Glutamatergic neuron (in vitro differentiated cells): ENCODE measurements around the gene MIS12. TPM values are rescaled to one million over a fixed set of nuclear protein-coding genes. Genes with fewer than 3 reads are reported as not detected.

Source experiments
- DNase-seq: peaks from one replicate; pipeline ENCODE4 v3.0.0; 2022
- H3K27ac Mint-ChIP-seq: one replicate; pipeline ENCODE4 v1.8.0; 2020; ENCODE audit warnings: mild to moderate bottlenecking, mixed read lengths, inconsistent platforms; ENCODE audit not compliant: unreplicated experiment
- H3K27me3 Mint-ChIP-seq: one replicate; pipeline ENCODE4 v1.8.0; 2020; ENCODE audit warnings: mild to moderate bottlenecking, moderate library complexity, mixed read lengths, inconsistent platforms; ENCODE audit not compliant: unreplicated experiment
- H3K36me3 Mint-ChIP-seq: one replicate; pipeline ENCODE4 v1.8.0; 2020; ENCODE audit warnings: mild to moderate bottlenecking, mixed read lengths, inconsistent platforms; ENCODE audit not compliant: unreplicated experiment
- H3K4me1 Mint-ChIP-seq: one replicate; pipeline ENCODE4 v1.8.0; 2020; ENCODE audit warnings: mild to moderate bottlenecking, low read depth, mixed read lengths, inconsistent platforms; ENCODE audit not compliant: unreplicated experiment
- H3K4me3 Mint-ChIP-seq: one replicate; pipeline ENCODE4 v1.8.0; 2020; ENCODE audit warnings: mild to moderate bottlenecking, mixed read lengths, inconsistent platforms; ENCODE audit not compliant: unreplicated experiment
- H3K9me3 Mint-ChIP-seq: one replicate; pipeline ENCODE4 v1.8.0; 2020; ENCODE audit warnings: mild to moderate bottlenecking, moderate library complexity, mixed read lengths, inconsistent platforms; ENCODE audit not compliant: unreplicated experiment
- total RNA-seq: library from RNA; stranded (reverse); fragmentation: NEBNext Ultra II Directional; extraction: Animal tissue kit (Norgen Biotek cat#: 25700); gene quantifications from one replicate; pipeline ENCODE4 v1.2.1, GENCODE V29; 2021; ENCODE audit not compliant: unreplicated experiment
- TF ChIP-seq, protein P1 (sequence below): fragments of 200-600 bp; sonication (generic); IDR thresholded peaks from one replicate; pipeline ENCODE4 v1.5.0; 2021; ENCODE audit not compliant: partially characterized antibody, unreplicated experiment

The MIS12 gene
- total RNA-seq, 1 donor from 2014 or later = 23.2 TPM

DNA sequence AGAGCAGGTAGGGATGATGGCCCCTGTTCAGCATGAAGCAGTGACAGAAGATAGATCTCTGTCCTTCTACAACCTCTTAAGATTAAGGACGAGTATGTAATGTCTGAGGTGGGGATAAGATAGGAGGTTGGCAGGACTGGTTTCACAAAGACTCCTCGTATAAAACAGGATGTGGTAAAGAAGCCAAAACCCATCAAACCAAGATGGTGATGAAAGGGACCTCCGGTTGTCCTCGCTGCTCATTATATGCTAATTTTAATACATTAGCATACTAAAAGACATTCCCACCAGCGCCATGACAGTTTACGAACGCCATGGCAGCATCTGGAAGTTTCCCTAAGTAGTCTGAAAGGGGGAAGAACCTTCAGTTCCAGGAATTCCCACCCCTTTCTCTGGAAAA is 27.3 kb downstream of the MIS12 start:
- H3K9me3 Mint-ChIP-seq = peaks cover 4% of the 10 kb centered on the region
- no peak overlapping the region for H3K4me3 Mint-ChIP-seq
- H3K27ac Mint-ChIP-seq = no peak overlapping the region
- DNase-seq = no peak
- no peaks in the 10 kb centered on the region for H3K27me3 Mint-ChIP-seq
- peaks cover 2% of the 10 kb centered on the region for H3K4me1 Mint-ChIP-seq
- H3K36me3 Mint-ChIP-seq = no peaks in the 10 kb centered on the region
- TF ChIP-seq, protein P1, sequence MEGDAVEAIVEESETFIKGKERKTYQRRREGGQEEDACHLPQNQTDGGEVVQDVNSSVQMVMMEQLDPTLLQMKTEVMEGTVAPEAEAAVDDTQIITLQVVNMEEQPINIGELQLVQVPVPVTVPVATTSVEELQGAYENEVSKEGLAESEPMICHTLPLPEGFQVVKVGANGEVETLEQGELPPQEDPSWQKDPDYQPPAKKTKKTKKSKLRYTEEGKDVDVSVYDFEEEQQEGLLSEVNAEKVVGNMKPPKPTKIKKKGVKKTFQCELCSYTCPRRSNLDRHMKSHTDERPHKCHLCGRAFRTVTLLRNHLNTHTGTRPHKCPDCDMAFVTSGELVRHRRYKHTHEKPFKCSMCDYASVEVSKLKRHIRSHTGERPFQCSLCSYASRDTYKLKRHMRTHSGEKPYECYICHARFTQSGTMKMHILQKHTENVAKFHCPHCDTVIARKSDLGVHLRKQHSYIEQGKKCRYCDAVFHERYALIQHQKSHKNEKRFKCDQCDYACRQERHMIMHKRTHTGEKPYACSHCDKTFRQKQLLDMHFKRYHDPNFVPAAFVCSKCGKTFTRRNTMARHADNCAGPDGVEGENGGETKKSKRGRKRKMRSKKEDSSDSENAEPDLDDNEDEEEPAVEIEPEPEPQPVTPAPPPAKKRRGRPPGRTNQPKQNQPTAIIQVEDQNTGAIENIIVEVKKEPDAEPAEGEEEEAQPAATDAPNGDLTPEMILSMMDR = no peak

DNA sequence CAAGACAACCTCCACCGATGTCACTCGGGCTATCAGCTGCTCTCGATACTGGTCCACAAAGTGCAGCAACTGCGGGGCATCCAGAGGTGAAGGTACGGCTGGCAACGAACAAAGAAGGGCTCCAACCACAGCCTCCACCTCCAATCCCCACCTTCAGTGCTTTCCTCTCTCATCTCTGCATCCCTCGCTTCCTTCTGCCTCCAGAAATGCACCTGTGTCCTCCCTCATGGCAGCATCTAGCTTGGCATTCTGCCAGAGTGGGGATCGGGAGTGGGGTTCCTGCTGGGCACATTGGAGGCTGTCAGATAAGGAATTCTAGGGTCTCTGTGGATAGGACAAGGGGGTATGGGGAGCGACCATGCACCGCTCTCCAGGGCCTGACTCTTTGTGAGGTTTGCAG is 28.6 kb downstream of the MIS12 start:
- Mint-ChIP-seq H3K4me3 (no peak overlapping the region), H3K4me1 (no peaks in the 10 kb centered on the region)
- TF ChIP-seq, protein P1 = no peak

DNA sequence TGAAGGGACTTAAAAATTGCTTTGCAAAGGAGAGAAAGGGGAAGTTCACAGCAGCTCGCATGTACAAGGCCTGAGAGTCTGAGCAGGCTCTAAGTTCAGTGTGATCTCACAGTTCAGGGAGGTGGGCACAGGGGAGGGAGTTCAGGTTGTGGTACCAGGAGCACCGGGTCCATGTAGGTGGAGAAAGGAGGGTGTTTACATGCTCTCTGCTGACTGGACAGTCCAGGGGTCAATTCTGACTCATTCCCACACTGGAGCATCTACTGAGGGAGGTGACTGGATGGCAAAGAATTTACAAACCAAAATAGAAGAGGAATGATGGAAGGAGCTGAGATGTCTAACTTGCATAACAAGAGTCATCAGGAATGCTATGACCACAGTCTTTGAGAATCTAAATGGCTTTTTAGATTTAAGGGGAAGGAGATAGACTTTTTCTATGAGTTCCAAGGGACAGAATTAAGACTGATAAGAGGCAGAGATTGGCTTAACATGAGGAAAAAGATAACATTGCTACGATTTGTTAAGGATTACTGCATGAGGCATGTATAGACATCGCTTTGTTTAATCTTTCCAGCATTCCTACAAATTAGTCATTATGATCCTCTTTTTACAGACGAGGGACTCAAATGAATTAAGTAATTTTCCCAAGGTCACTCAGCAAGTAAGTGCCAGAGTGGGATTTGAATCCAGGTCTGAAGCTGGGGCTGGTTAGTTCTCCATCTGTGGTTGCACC is 29.9 kb downstream of the MIS12 start:
- Mint-ChIP-seq H3K4me1 (no peaks in the 10 kb centered on the region), H3K27ac (no peak overlapping the region), H3K36me3 (no peaks in the 10 kb centered on the region), H3K4me3 (no peak overlapping the region), H3K9me3 (peaks cover 5% of the 10 kb centered on the region), H3K27me3 (no peaks in the 10 kb centered on the region)
- DNase-seq = no peak
- TF ChIP-seq, protein P1 = no peak

More for the DNA sequence above, 28.6 kb downstream of the MIS12 start:
- H3K36me3 Mint-ChIP-seq = no peaks in the 10 kb centered on the region
- H3K27ac Mint-ChIP-seq = no peak overlapping the region
- no peaks in the 10 kb centered on the region for H3K27me3 Mint-ChIP-seq
- DNase-seq = no peak
- peaks cover 4% of the 10 kb centered on the region for H3K9me3 Mint-ChIP-seq

DNA sequence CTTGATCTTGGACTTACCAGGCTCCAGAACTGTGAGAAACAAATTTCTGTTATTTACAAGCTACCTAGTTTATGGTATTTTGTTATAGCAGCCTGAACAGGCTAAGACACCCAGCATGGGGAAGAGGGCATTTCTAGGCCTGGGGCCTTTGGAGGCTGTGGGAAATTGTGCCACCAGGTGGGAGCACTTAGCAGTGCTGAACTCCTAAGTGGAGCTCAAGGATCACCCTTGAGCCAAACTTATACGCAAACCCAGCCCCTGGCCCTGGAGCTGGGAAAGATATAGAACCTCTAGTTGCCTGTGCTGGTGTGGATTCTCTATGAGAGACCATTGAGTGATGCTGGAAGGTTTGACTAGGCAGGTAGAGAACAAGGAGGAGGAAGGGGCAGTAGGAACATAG is 36.1 kb downstream of the MIS12 start:
- peaks cover 11% of the 10 kb centered on the region for H3K4me1 Mint-ChIP-seq
- no peak overlapping the region for H3K27ac Mint-ChIP-seq
- no peak for DNase-seq
- H3K36me3 Mint-ChIP-seq = no peaks in the 10 kb centered on the region
- TF ChIP-seq, protein P1 = no peak
- peaks cover 7% of the 10 kb centered on the region for H3K9me3 Mint-ChIP-seq
- H3K27me3 Mint-ChIP-seq = no peaks in the 10 kb centered on the region
- H3K4me3 Mint-ChIP-seq = no peak overlapping the region

DNA sequence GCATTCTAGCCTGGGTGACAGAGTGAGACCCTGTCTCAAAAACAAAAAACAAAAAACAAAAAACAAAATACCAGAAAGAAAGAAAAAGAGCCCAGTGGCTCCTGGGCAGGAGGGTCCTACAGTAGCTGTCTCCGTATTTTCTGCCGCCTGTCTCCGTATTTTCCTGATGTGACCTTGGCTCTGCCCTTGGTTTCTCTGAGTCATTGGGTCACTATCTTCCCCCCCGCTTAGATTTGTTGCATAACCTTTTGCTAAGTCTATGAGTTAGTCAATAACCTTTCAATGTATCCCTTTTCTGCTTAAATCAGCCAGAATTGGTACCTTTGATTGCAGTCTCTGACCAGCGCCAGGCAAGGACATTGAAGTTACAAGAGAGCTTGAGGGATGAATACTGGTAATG is 36.9 kb downstream of the MIS12 start:
- peaks cover 3% of the 10 kb centered on the region for H3K9me3 Mint-ChIP-seq
- peaks cover 16% of the 10 kb centered on the region for H3K4me1 Mint-ChIP-seq
- peaks cover 2% of the 10 kb centered on the region for H3K27me3 Mint-ChIP-seq
- DNase-seq = no peak
- no peaks in the 10 kb centered on the region for H3K36me3 Mint-ChIP-seq
- TF ChIP-seq, protein P1 = no peak
- H3K27ac Mint-ChIP-seq = no peak overlapping the region
- no peak overlapping the region for H3K4me3 Mint-ChIP-seq
